Endothelial cell of umbilical vein (primary cell): ENCODE results near the gene HTR2B. TPM values are rescaled to one million over a fixed set of nuclear protein-coding genes. Genes with fewer than 3 reads are reported as not detected.

Experiments
- BruUV-seq: library from RNA; stranded (reverse); fragments of 400-500 nt; replicated peaks from 2 replicates; lab custom pipeline; 2021; lab: Mats Ljungman, UMichigan
- CTCF ChIA-PET: fragments of 300-600, 350-600 bp; sonication (Branson Sonifier 250); formaldehyde crosslinking; loops from one replicate; lab custom pipeline; 2021; ENCODE audit warnings: antibody characterized with exemption, inconsistent platforms; lab: Charles Lee
- POLR2A ChIA-PET: fragments of 300-600, 350-600 bp; sonication (Branson Sonifier 250); formaldehyde crosslinking; loops from one replicate; lab custom pipeline; 2021; ENCODE audit warnings: antibody characterized with exemption, inconsistent platforms; lab: Charles Lee
- DNase-seq: peaks from one replicate; pipeline ENCODE4 v3.0.0-alpha.2; 2011; ENCODE audit warnings: low read depth, low spot score
- FAIRE-seq: peaks from 2 replicates; lab custom pipeline; 2011; peaks lifted over from hg19 to GRCh38; lab: Jason Lieb, UNC
- H2AFZ ChIP-seq: 2 replicates; pipeline ENCODE4 v1.6.0; 2012; ENCODE audit warnings: low read depth, low read length, control low read depth, inconsistent platforms
- H3K27ac ChIP-seq: 2 replicates; pipeline ENCODE4 v1.5.1; 2011; ENCODE audit warnings: low read depth, mild to moderate bottlenecking, control low read depth, low read length, moderate library complexity; ENCODE audit not compliant: insufficient read depth
- H3K27me3 ChIP-seq, 2 experiments: 2 replicates each; pipeline versions ENCODE4 v1.6.0 to v1.6.1; 2011; ENCODE audit warnings: low read length in 2 of 2, mixed read lengths in 1 of 2; ENCODE audit not compliant: control insufficient read depth in 2 of 2, insufficient read depth in 2 of 2
- H3K36me3 ChIP-seq, 2 experiments: 2 replicates in 1 of 2; 3 replicates in 1 of 2; pipeline ENCODE4 v1.5.1; 2011; ENCODE audit warnings: low read length in 2 of 2, mild to moderate bottlenecking in 1 of 2, moderate library complexity in 1 of 2; ENCODE audit not compliant: control insufficient read depth in 2 of 2, insufficient read depth in 2 of 2; ENCODE audit errors: extremely low read depth in 1 of 2
- H3K4me1 ChIP-seq: 3 replicates; pipeline ENCODE4 v1.5.1; 2011; ENCODE audit warnings: mild to moderate bottlenecking, low read length; ENCODE audit not compliant: control insufficient read depth, insufficient read depth; ENCODE audit errors: extremely low read depth
- H3K4me2 ChIP-seq: 2 replicates; pipeline ENCODE4 v1.6.1; 2011; ENCODE audit warnings: low read length, control low read depth, mixed read lengths; ENCODE audit not compliant: insufficient read depth
- H3K4me3 ChIP-seq, 3 experiments: fragments of 200-600 bp in 1 of 3; sonication (generic), shearing (Covaris generic) in 1 of 3; replicated peaks in 1 of 3; 2 replicates each; pipeline ENCODE4 v1.5.1; 2011 to 2016; ENCODE audit warnings: control low read depth in 3 of 3, low read length in 3 of 3, mild to moderate bottlenecking in 2 of 3, inconsistent platforms in 1 of 3, low read depth in 1 of 3, moderate library complexity in 1 of 3; ENCODE audit not compliant: insufficient read depth in 1 of 3
- H3K79me2 ChIP-seq: 2 replicates; pipeline ENCODE4 v1.6.0; 2012; ENCODE audit warnings: low read length, inconsistent platforms; ENCODE audit not compliant: control insufficient read depth, insufficient read depth
- H3K9ac ChIP-seq: replicated peaks from 2 replicates; pipeline ENCODE3; 2011; ENCODE audit warnings: low read length, control low read depth; ENCODE audit not compliant: insufficient read depth; ENCODE audit errors: extremely low read depth
- H3K9me1 ChIP-seq: replicated peaks from 3 replicates; pipeline ENCODE4 v1.6.0; 2011; ENCODE audit warnings: mild to moderate bottlenecking, low read length; ENCODE audit not compliant: control insufficient read depth, insufficient read depth; ENCODE audit errors: extremely low read depth
- H3K9me3 ChIP-seq: replicated peaks from 2 replicates; pipeline ENCODE4 v1.5.1; 2012; ENCODE audit warnings: low read length, inconsistent platforms; ENCODE audit not compliant: control insufficient read depth, insufficient read depth
- H4K20me1 ChIP-seq: replicated peaks from 2 replicates; pipeline ENCODE3; 2011; ENCODE audit warnings: mild to moderate bottlenecking, low read length; ENCODE audit not compliant: control insufficient read depth, insufficient read depth; ENCODE audit errors: extremely low read depth
- EZH2 ChIP-seq: IDR thresholded peaks from 2 replicates; pipeline ENCODE4 v1.6.1; 2012; ENCODE audit warnings: borderline replicate concordance, low read depth, mild to moderate bottlenecking, moderate library complexity, low read length, inconsistent platforms; ENCODE audit not compliant: severe bottlenecking
- FOS ChIP-seq: IDR thresholded peaks from 2 replicates; pipeline ENCODE4 v1.6.1; 2011; ENCODE audit warnings: mild to moderate bottlenecking, low read length, moderate library complexity, borderline replicate concordance; ENCODE audit not compliant: insufficient read depth
- GATA2 ChIP-seq: IDR thresholded peaks from 2 replicates; pipeline ENCODE4 v1.7.0; 2011; ENCODE audit warnings: low read depth, mild to moderate bottlenecking, moderate library complexity, mixed read lengths, low read length; ENCODE audit not compliant: insufficient read length, insufficient read depth
- JUN ChIP-seq: IDR thresholded peaks from 2 replicates; pipeline ENCODE4 v1.6.1; 2011; ENCODE audit warnings: borderline replicate concordance, low read depth; ENCODE audit not compliant: insufficient read length, insufficient read depth
- MYC ChIP-seq: IDR thresholded peaks from one replicate; pipeline ENCODE4 v1.6.1; 2011; ENCODE audit warnings: mild to moderate bottlenecking, low read depth, low read length
- POLR2A ChIP-seq: IDR thresholded peaks from 2 replicates; pipeline ENCODE4 v1.6.1; 2012; ENCODE audit warnings: low read depth, mild to moderate bottlenecking, control low read depth, low read length
- POLR2AphosphoS5 ChIP-seq: IDR thresholded peaks from 2 replicates; pipeline ENCODE4 v1.6.1; 2012; ENCODE audit warnings: low read depth, mild to moderate bottlenecking, control low read depth, low read length, moderate library complexity; ENCODE audit not compliant: insufficient read depth
- dilution Hi-C: fragments of 300-500 bp; cut with MboI; formaldehyde crosslinking; loops from one replicate; pipeline ENCODE4 v1.15.0; 2019; ENCODE audit warnings: low sequenced_read_pairs; ENCODE audit not compliant: extremely low pct_ligation_motif_present
- intact Hi-C: fragments of 100-400 bp; cut with micrococcal nuclease; formaldehyde crosslinking; loops from one replicate; pipeline ENCODE4 v1.10.0; 2022
- polyA plus RNA-seq, 4 experiments: library from polyadenylated mRNA; depleted of rRNA in 3 of 4; stranded (reverse) in 3 of 4; unstranded in 1 of 4; fragments of >200 nt; gene quantifications; 2 replicates each; pipeline versions ENCODE4 v1.2.1 to v1.2.3, GENCODE V29; 2011 to 2012; ENCODE audit warnings: missing spikeins in 1 of 4
- small RNA-seq: library from RNA; depleted of rRNA; stranded (forward); fragments of <200 nt; gene quantifications from one replicate; pipeline ENCODE3, GENCODE V24; 2012; ENCODE audit warnings: low replicate concordance, low read depth; ENCODE audit not compliant: insufficient read depth, insufficient read length
- total RNA-seq: library from RNA; stranded (reverse); gene quantifications from 2 replicates; pipeline ENCODE4 v1.2.3, GENCODE V29; 2021
- TF ChIP-seq, protein P1 (sequence below): IDR thresholded peaks from 2 replicates; pipeline ENCODE4 v1.6.1; 2011; ENCODE audit not compliant: insufficient read depth, insufficient read length
- TF ChIP-seq, protein P2 (sequence below), 2 donors: IDR thresholded peaks; 1 replicate in 1 of 2; 2 replicates in 1 of 2; pipeline ENCODE4 v1.5.1; 2011; ENCODE audit warnings: low read length in 2 of 2, mild to moderate bottlenecking in 2 of 2, moderate library complexity in 2 of 2, control low read depth in 1 of 2, inconsistent platforms in 1 of 2, low read depth in 1 of 2; ENCODE audit not compliant: insufficient read depth in 1 of 2; ENCODE audit errors: extremely low read depth in 1 of 2

The HTR2B gene
- total and polyA plus RNA-seq, 2 donors (not counting 3 experiments of a cell fraction or from before 2014, with no cell fraction given) = 0.88 to 0.93 TPM

DNA sequence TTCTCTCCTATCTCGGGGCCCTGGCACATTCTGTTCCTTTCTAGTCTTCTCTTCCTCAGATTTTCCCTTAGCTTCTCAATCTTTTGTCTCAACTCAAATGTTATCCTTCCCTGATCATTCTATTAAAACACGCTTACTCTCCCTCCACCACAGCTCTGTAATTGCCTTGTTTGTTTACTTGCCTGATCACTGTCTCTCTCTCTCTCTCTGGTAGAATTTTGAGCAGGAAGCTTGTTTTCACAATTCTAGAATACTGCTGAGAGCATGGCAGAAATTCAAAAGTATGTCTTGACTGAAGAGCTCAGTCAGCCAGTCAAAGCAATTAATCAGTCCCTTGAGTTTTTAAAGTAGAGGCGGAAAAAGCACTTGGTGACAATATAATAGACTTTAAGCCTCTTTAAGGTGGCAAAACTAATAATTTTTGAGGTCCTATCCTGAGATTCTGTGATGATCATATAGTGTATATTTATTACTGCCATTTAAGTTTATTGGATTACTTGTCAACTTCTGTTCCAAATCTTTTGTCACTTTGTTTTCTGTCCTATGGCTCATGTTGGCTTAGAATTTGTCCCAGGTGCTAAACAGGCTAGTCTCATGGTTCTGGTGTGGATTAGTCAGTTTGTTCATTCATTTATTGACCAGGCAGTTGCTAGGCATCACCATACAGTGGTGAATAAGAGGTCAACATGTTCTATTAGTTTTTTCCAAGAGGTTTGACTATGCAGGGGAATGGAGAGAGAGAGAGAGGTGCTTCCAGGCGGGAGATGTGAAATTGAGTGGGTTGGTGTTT, 65.9 kb downstream of the HTR2B start:
- Histone ChIP-seq H3K9me1 (no peaks in the 10 kb centered on the region), H3K4me1 (peaks cover 22% of the 10 kb centered on the region), H3K4me3 (no peak overlapping the region), H3K4me2 (peak overlapping the region; percentile 86), H3K9me3 (no peaks in the 10 kb centered on the region), H4K20me1 (peaks cover 2% of the 10 kb centered on the region), H3K79me2 (peaks cover 61% of the 10 kb centered on the region), H3K27me3 (peaks cover 0 to 3% of the 10 kb centered on the region in 2 experiments), H2AFZ (no peak overlapping the region), H3K27ac (no peak overlapping the region), H3K36me3 (peaks cover 10 to 14% of the 10 kb centered on the region in 2 experiments), H3K9ac (no peak overlapping the region)
- intact Hi-C loops = no loop called here
- CTCF ChIA-PET = interaction anchor here (1.3 to 1.8 kb wide), 2 partner anchors 45 to 234 kb away, joined by 3 to 5 read pairs; no protein-coding TSS in a partner anchor
- no peak for DNase-seq
- TF ChIP-seq JUN (no peak), POLR2A (no peak), FOS (no peak), MYC (no peak), POLR2AphosphoS5 (no peak), EZH2 (no peak), GATA2 (no peak)
- TF ChIP-seq, protein P1, sequence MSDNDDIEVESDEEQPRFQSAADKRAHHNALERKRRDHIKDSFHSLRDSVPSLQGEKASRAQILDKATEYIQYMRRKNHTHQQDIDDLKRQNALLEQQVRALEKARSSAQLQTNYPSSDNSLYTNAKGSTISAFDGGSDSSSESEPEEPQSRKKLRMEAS = no peak
- TF ChIP-seq, protein P2, sequence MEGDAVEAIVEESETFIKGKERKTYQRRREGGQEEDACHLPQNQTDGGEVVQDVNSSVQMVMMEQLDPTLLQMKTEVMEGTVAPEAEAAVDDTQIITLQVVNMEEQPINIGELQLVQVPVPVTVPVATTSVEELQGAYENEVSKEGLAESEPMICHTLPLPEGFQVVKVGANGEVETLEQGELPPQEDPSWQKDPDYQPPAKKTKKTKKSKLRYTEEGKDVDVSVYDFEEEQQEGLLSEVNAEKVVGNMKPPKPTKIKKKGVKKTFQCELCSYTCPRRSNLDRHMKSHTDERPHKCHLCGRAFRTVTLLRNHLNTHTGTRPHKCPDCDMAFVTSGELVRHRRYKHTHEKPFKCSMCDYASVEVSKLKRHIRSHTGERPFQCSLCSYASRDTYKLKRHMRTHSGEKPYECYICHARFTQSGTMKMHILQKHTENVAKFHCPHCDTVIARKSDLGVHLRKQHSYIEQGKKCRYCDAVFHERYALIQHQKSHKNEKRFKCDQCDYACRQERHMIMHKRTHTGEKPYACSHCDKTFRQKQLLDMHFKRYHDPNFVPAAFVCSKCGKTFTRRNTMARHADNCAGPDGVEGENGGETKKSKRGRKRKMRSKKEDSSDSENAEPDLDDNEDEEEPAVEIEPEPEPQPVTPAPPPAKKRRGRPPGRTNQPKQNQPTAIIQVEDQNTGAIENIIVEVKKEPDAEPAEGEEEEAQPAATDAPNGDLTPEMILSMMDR (IDR thresholded peaks at IDR 0.05; ENCODE audit: extremely low read depth in 1 of 2, insufficient read depth in 1 of 2, low read depth in 1 of 2, low read length in 2 of 2) = no peak
- dilution Hi-C loops = no loop called here
- BruUV-seq = no TSS peak
- no peak for FAIRE-seq
- POLR2A ChIA-PET = no interaction called here

Small RNAs within 50 kb of the gene (small RNA-seq; reads per million reads assigned to genes)
- not detected for gene RNU1-93P

Other genes starting within 250 kb of the HTR2B start
- gene GPR55, start 199.8 kb downstream of the HTR2B start, total RNA-seq = not detected in 2 replicates
- gene GPR55, start 199.8 kb downstream of the HTR2B start, polyA plus RNA-seq = not detected in 2 replicates
- gene SPATA3, start 128.9 kb downstream of the HTR2B start, total RNA-seq = not detected in 2 replicates
- not detected in 2 replicates for gene SPATA3, start 128.9 kb downstream of the HTR2B start, polyA plus RNA-seq
- gene C2orf72, start 87.5 kb downstream of the HTR2B start, total RNA-seq = 0.11 TPM in 1 of 2 replicates, not detected in the other
- gene C2orf72, start 87.5 kb downstream of the HTR2B start, polyA plus RNA-seq = 0.01 and 0.02 TPM in 2 replicates
- 156 and 163 TPM in 2 replicates for gene PSMD1, start 68.2 kb downstream of the HTR2B start, total RNA-seq
- 209 and 249 TPM in 2 replicates for gene PSMD1, start 68.2 kb downstream of the HTR2B start, polyA plus RNA-seq
- gene ARMC9, start 73.6 kb upstream of the HTR2B start, total RNA-seq = 19.3 and 24.2 TPM in 2 replicates
- 13.7 and 16.4 TPM in 2 replicates for gene ARMC9, start 73.6 kb upstream of the HTR2B start, polyA plus RNA-seq